ENCODE results near the gene DLK2. TPM values are rescaled to one million over a fixed set of nuclear protein-coding genes. Genes with fewer than 3 reads are reported as not detected.
"Not testable (repeated sequence)": the region's sequence is repeated elsewhere in the genome, so short reads cannot be mapped to it uniquely, and the experiment has no call there.

Gene DLK2
- total and polyA plus RNA-seq, 5 experiments from 2014 or later: 0.22 to 1.2 (median 0.97) TPM; not detected in 1

GRCh38 chr6:43478008-43478372, 22.6 kb upstream of the DLK2 start:
- Mint-ChIP-seq H3K9me3 (no peaks in the 10 kb centered on the region), H3K4me3 (peak overlapping the region; percentile 90 to 99 (median 96)), H3K27me3 (no peaks in the 10 kb centered on the region), H3K4me1 (peaks cover 22 to 52% (median 43%) of the 10 kb centered on the region in 4 donors), H3K27ac (peak overlapping the region; percentile 91 to 100 (median 96)), H3K36me3 (peaks cover 0 to 7% (median 0%) of the 10 kb centered on the region in 3 donors)
- DNase-seq (peak in 1 of 10 donors; percentile 22), ATAC-seq (no peak)
- POLR2A ChIA-PET: interaction anchor here (0.7 to 2.5 kb wide), 13 partner anchors 12 to 732 kb away, joined by 3 to 14 read pairs (median 5); partner anchors contain the start of genes ABCC10, DLK2, LRRC73 and POLR1C

GRCh38 chr6:43477235-43478007, 22.1 kb upstream of the DLK2 start, which contains the start of gene TJAP1:
TJAP1 (plus strand) TSS chr6:43477570; CDS start chr6:43499002, 21,432 bp downstream.
- POLR2A ChIA-PET: interaction anchor here (0.5 to 2.5 kb wide), 18 partner anchors 12 to 732 kb away, joined by 3 to 14 read pairs (median 5); partner anchors contain the start of genes ABCC10, DLK2, LRRC73 and POLR1C
- H3K4me1 Mint-ChIP-seq: peaks cover 22 to 47% (median 41%) of the 10 kb centered on the region in 4 donors
- peak; percentile 92 to 97 (median 96) for DNase-seq
- no peaks in the 10 kb centered on the region for H3K27me3 Mint-ChIP-seq
- H3K4me3 Mint-ChIP-seq: peak within 1 kb of the TSS; percentile 90 to 99 (median 96)
- H3K9me3 Mint-ChIP-seq: no peaks in the 10 kb centered on the region
- peak; percentile 98 to 99 for ATAC-seq
- H3K36me3 Mint-ChIP-seq: peaks cover 0 to 6% (median 0%) of the 10 kb centered on the region in 3 donors
- peak within 1 kb of the TSS; percentile 91 to 100 (median 96) for H3K27ac Mint-ChIP-seq

- Mint-ChIP-seq H3K4me1 (peaks cover 17 to 40% (median 36%) of the 10 kb centered on the region in 4 donors), H3K4me3 (peak overlapping the region; percentile 90 to 99 (median 96)), H3K36me3 (peaks cover 0 to 4% (median 0%) of the 10 kb centered on the region in 3 donors), H3K9me3 (no peaks in the 10 kb centered on the region), H3K27ac (peak overlapping the region; percentile 91 to 100 (median 96)), H3K27me3 (no peaks in the 10 kb centered on the region)
- DNase-seq: peak in 2 of 10 donors; percentile 16 to 26
- POLR2A ChIA-PET: interaction anchor here (0.5 to 2.5 kb wide), 13 partner anchors 11 to 529 kb away, joined by 3 to 14 read pairs (median 5); partner anchors contain the start of genes DLK2, LRRC73, POLR1C and YIPF3
- ATAC-seq: peak; percentile 22 to 26
Observed at GRCh38 chr6:43476746-43477145, 21.4 kb upstream of the DLK2 start.

GRCh38 chr6:43475516-43475915, 20.2 kb upstream of the DLK2 start:
- DNase-seq: no peak
- Mint-ChIP-seq H3K27me3 (peaks cover 0 to 2% (median 0%) of the 10 kb centered on the region in 5 donors), H3K27ac (peak overlapping the region in 4 of 10 donors; percentile 29 to 100 (median 31)), H3K9me3 (no peaks in the 10 kb centered on the region), H3K4me3 (no peak overlapping the region), H3K36me3 (no peaks in the 10 kb centered on the region), H3K4me1 (peaks cover 16 to 36% (median 34%) of the 10 kb centered on the region in 4 donors)
- POLR2A ChIA-PET: interaction anchor here (0.6 kb wide), 1 partner anchor 19 kb away, joined by 3 read pairs; no protein-coding TSS in a partner anchor
- ATAC-seq: no peak

GRCh38 chr6:43472515-43472914, 17.2 kb upstream of the DLK2 start:
- DNase-seq (no peak), ATAC-seq (no peak)
- peaks cover 6 to 29% (median 14%) of the 10 kb centered on the region in 5 donors for H3K27me3 Mint-ChIP-seq
- H3K27ac Mint-ChIP-seq: no peak overlapping the region
- H3K36me3 Mint-ChIP-seq: no peaks in the 10 kb centered on the region
- POLR2A ChIA-PET: interaction anchor here (1.1 to 1.3 kb wide), 2 partner anchors 42 to 45 kb away, joined by 3 read pairs; partner anchors contain the start of gene ABCC10
- no peak overlapping the region for H3K4me3 Mint-ChIP-seq
- peaks cover 7 to 12% (median 10%) of the 10 kb centered on the region in 4 donors for H3K4me1 Mint-ChIP-seq
- H3K9me3 Mint-ChIP-seq: no peaks in the 10 kb centered on the region

GRCh38 chr6:43471399-43471798, 16.1 kb upstream of the DLK2 start:
- no peaks in the 10 kb centered on the region for H3K36me3 Mint-ChIP-seq
- no peak for ATAC-seq
- H3K27ac Mint-ChIP-seq: no peak overlapping the region
- no peaks in the 10 kb centered on the region for H3K9me3 Mint-ChIP-seq
- H3K27me3 Mint-ChIP-seq: peaks cover 9 to 34% (median 19%) of the 10 kb centered on the region in 5 donors
- no peak for DNase-seq
- H3K4me3 Mint-ChIP-seq: no peak overlapping the region
- peaks cover 0 to under 1% (median 0%) of the 10 kb centered on the region in 4 donors for H3K4me1 Mint-ChIP-seq
- POLR2A ChIA-PET: interaction anchor here (0.7 to 1.4 kb wide), 2 partner anchors 36 to 1712 kb away, joined by 3 read pairs; no protein-coding TSS in a partner anchor

- POLR2A ChIA-PET: interaction anchor here (0.5 to 1.4 kb wide), 4 partner anchors 9 to 92 kb away, joined by 3 read pairs; no protein-coding TSS in a partner anchor
- peaks cover 14 to 44% (median 19%) of the 10 kb centered on the region in 5 donors for H3K27me3 Mint-ChIP-seq
- H3K27ac Mint-ChIP-seq: no peak overlapping the region
- H3K9me3 Mint-ChIP-seq: no peaks in the 10 kb centered on the region
- no peak for ATAC-seq
- H3K36me3 Mint-ChIP-seq: no peaks in the 10 kb centered on the region
- no peak for DNase-seq
- no peaks in the 10 kb centered on the region for H3K4me1 Mint-ChIP-seq
- H3K4me3 Mint-ChIP-seq: no peak overlapping the region
Observed at GRCh38 chr6:43469947-43470346, 14.6 kb upstream of the DLK2 start.

- no peak for ATAC-seq
- no peak overlapping the region for H3K4me3 Mint-ChIP-seq
- H3K27me3 Mint-ChIP-seq: peaks cover 14 to 46% (median 21%) of the 10 kb centered on the region in 5 donors
- POLR2A ChIA-PET: no interaction called here
- no peaks in the 10 kb centered on the region for H3K9me3 Mint-ChIP-seq
- no peak for DNase-seq
- no peaks in the 10 kb centered on the region for H3K4me1 Mint-ChIP-seq
- no peaks in the 10 kb centered on the region for H3K36me3 Mint-ChIP-seq
- peak overlapping the region in 1 of 10 donors; percentile 18 for H3K27ac Mint-ChIP-seq
Observed at GRCh38 chr6:43468748-43469681, 13.7 kb upstream of the DLK2 start.

GRCh38 chr6:43468240-43468639, 12.9 kb upstream of the DLK2 start:
- Mint-ChIP-seq H3K9me3 (no peaks in the 10 kb centered on the region), H3K27ac (no peak overlapping the region), H3K36me3 (no peaks in the 10 kb centered on the region), H3K4me3 (no peak overlapping the region), H3K27me3 (peaks cover 14 to 50% (median 21%) of the 10 kb centered on the region in 5 donors), H3K4me1 (no peaks in the 10 kb centered on the region)
- POLR2A ChIA-PET: interaction anchor here (0.6 kb wide), 1 partner anchor 1108 kb away, joined by 4 read pairs; no protein-coding TSS in a partner anchor
- ATAC-seq (no peak), DNase-seq (no peak)

- H3K4me3 Mint-ChIP-seq: no peak overlapping the region
- no peaks in the 10 kb centered on the region for H3K4me1 Mint-ChIP-seq
- peak overlapping the region in 2 of 10 donors; percentile 31 to 42 for H3K27ac Mint-ChIP-seq
- H3K27me3 Mint-ChIP-seq: peaks cover 16 to 54% (median 25%) of the 10 kb centered on the region in 5 donors
- DNase-seq (no peak), ATAC-seq (no peak)
- H3K9me3 Mint-ChIP-seq: no peaks in the 10 kb centered on the region
- H3K36me3 Mint-ChIP-seq: no peaks in the 10 kb centered on the region
- POLR2A ChIA-PET: interaction anchor here (0.6 kb wide), 1 partner anchor 1107 kb away, joined by 4 read pairs; no protein-coding TSS in a partner anchor
Observed at GRCh38 chr6:43467752-43468151, 12.4 kb upstream of the DLK2 start.

GRCh38 chr6:43467265-43467664, 11.9 kb upstream of the DLK2 start:
- H3K9me3 Mint-ChIP-seq, DNase-seq, H3K4me3 Mint-ChIP-seq, H3K4me1 Mint-ChIP-seq, POLR2A ChIA-PET, ATAC-seq, H3K27ac Mint-ChIP-seq, H3K36me3 Mint-ChIP-seq: not testable (repeated sequence)
- peaks cover 17 to 59% (median 30%) of the 10 kb centered on the region in 5 donors for H3K27me3 Mint-ChIP-seq

- peak overlapping the region in 1 of 10 donors; percentile 40 for H3K27ac Mint-ChIP-seq
- ATAC-seq: no peak
- peaks cover 20 to 67% (median 33%) of the 10 kb centered on the region in 5 donors for H3K27me3 Mint-ChIP-seq
- peaks cover 0 to 2% (median 0%) of the 10 kb centered on the region in 4 donors for H3K4me1 Mint-ChIP-seq
- H3K36me3 Mint-ChIP-seq: no peaks in the 10 kb centered on the region
- no peaks in the 10 kb centered on the region for H3K9me3 Mint-ChIP-seq
- no peak overlapping the region for H3K4me3 Mint-ChIP-seq
- no peak for DNase-seq
- POLR2A ChIA-PET: interaction anchor here (0.9 to 1.6 kb wide), 2 partner anchors 10 to 11 kb away, joined by 3 to 5 read pairs; partner anchors contain the start of gene TJAP1
Observed at GRCh38 chr6:43465948-43466347, 10.6 kb upstream of the DLK2 start.
